MM.1S (cell line): Measurements from ENCODE around the gene PLXNA2.

Experiments used
- DNase-seq: peaks from one replicate; pipeline ENCODE4 v3.0.0-alpha.2; 2015
- H2AFZ ChIP-seq: fragments of 300-600 bp; sonication (generic); 2 replicates; pipeline ENCODE4 v1.6.0; 2016; ENCODE audit warnings: antibody characterized with exemption, low read length
- H3F3A ChIP-seq: fragments of 300-600 bp; sonication (generic); 2 replicates; pipeline ENCODE4 v1.6.1; 2016; ENCODE audit warnings: mild to moderate bottlenecking, antibody characterized with exemption, low read length, moderate library complexity, mixed read lengths; ENCODE audit not compliant: insufficient read depth
- H3K27ac ChIP-seq: fragments of 300-600 bp; sonication (generic); 2 replicates; pipeline ENCODE4 v1.5.1; 2016; ENCODE audit warnings: mild to moderate bottlenecking, low read length
- H3K27me3 ChIP-seq: fragments of 300-600 bp; sonication (generic); replicated peaks from 2 replicates; pipeline ENCODE4 v1.6.0; 2016; ENCODE audit warnings: low read length; ENCODE audit not compliant: insufficient read depth
- H3K36me3 ChIP-seq: fragments of 300-600 bp; sonication (generic); replicated peaks from 2 replicates; pipeline ENCODE4 v1.6.1; 2016; ENCODE audit warnings: mild to moderate bottlenecking, low read length, mixed read lengths; ENCODE audit not compliant: insufficient read depth
- H3K4me1 ChIP-seq: fragments of 300-600 bp; sonication (generic); 2 replicates; pipeline ENCODE4 v1.6.1; 2016; ENCODE audit warnings: low read length, mixed read lengths
- H3K4me2 ChIP-seq: fragments of 300-600 bp; sonication (generic); 2 replicates; pipeline ENCODE4 v1.6.0; 2016; ENCODE audit warnings: low read depth, low read length
- H3K4me3 ChIP-seq: fragments of 300-600 bp; sonication (generic); 2 replicates; pipeline ENCODE4 v1.5.1; 2016; ENCODE audit warnings: low read length, mixed read lengths
- H3K79me2 ChIP-seq: fragments of 300-600 bp; sonication (generic); 2 replicates; pipeline ENCODE4 v1.6.1; 2016; ENCODE audit warnings: mixed run types, low read length, mixed read lengths
- H3K9ac ChIP-seq: fragments of 300-600 bp; sonication (generic); 2 replicates; pipeline ENCODE4 v1.6.1; 2016; ENCODE audit warnings: low read length, mixed read lengths
- H3K9me2 ChIP-seq: fragments of 300-600 bp; sonication (generic); replicated peaks from 2 replicates; pipeline ENCODE4 v1.6.1; 2016; ENCODE audit warnings: mild to moderate bottlenecking, low read length, mixed read lengths; ENCODE audit not compliant: insufficient read depth
- H3K9me3 ChIP-seq: fragments of 300-600 bp; sonication (generic); replicated peaks from 2 replicates; pipeline ENCODE4 v1.6.1; 2016; ENCODE audit warnings: mild to moderate bottlenecking, low read length, mixed read lengths; ENCODE audit not compliant: insufficient read depth
- H4K20me1 ChIP-seq: fragments of 300-600 bp; sonication (generic); 2 replicates; pipeline ENCODE4 v1.6.1; 2016; ENCODE audit warnings: mild to moderate bottlenecking, low read length, moderate library complexity, mixed read lengths; ENCODE audit not compliant: insufficient read depth
- EZH2 ChIP-seq: fragments of 300-600 bp; sonication (generic); optimal IDR thresholded peaks from 2 replicates; pipeline ENCODE3; 2017; ENCODE audit warnings: low read depth, mild to moderate bottlenecking, antibody characterized with exemption, low read length, mixed read lengths
- EZH2phosphoT487 ChIP-seq: fragments of 300-600 bp; sonication (generic); IDR thresholded peaks from 2 replicates; pipeline ENCODE4 v1.6.1; 2018; ENCODE audit warnings: antibody characterized with exemption, low read length
- TF ChIP-seq, protein P1 (sequence below): fragments of 300-600 bp; sonication (generic); IDR thresholded peaks from 2 replicates; pipeline ENCODE4 v1.5.1; 2016; ENCODE audit warnings: antibody characterized with exemption, low read length, mixed read lengths

The PLXNA2 gene

DNA sequence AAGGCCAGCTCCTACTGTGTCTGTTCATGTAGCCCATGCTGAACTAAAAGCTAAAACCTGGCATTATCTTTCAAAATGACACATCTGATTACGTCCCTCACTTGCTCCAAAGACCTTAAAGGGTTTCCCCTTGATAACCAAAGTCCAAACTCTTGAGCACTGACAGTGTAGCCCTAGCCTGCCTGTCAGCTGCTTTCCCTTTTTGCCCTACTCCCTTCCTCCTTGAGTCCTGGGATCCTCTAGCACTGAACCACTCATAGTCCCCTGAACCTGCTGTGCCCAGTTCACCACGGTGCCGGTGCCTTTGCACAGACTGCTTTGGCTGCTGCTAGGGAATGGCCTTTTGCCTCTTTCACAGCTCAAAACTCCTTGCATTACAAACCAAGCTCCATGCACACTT lies 67.5 kb downstream of the PLXNA2 start:
- Histone ChIP-seq H3K4me3 (no peak overlapping the region), H3K27me3 (no peaks in the 10 kb centered on the region), H3K27ac (no peak overlapping the region), H4K20me1 (no peaks in the 10 kb centered on the region), H3K9me3 (no peaks in the 10 kb centered on the region), H3K79me2 (no peaks in the 10 kb centered on the region), H2AFZ (no peak overlapping the region), H3K4me1 (peaks cover 10% of the 10 kb centered on the region), H3K4me2 (no peak overlapping the region), H3K9me2 (no peaks in the 10 kb centered on the region), H3K9ac (no peak overlapping the region), H3K36me3 (no peaks in the 10 kb centered on the region), H3F3A (peaks cover 4% of the 10 kb centered on the region)
- TF ChIP-seq EZH2phosphoT487, result no peak
- TF ChIP-seq, protein P1, sequence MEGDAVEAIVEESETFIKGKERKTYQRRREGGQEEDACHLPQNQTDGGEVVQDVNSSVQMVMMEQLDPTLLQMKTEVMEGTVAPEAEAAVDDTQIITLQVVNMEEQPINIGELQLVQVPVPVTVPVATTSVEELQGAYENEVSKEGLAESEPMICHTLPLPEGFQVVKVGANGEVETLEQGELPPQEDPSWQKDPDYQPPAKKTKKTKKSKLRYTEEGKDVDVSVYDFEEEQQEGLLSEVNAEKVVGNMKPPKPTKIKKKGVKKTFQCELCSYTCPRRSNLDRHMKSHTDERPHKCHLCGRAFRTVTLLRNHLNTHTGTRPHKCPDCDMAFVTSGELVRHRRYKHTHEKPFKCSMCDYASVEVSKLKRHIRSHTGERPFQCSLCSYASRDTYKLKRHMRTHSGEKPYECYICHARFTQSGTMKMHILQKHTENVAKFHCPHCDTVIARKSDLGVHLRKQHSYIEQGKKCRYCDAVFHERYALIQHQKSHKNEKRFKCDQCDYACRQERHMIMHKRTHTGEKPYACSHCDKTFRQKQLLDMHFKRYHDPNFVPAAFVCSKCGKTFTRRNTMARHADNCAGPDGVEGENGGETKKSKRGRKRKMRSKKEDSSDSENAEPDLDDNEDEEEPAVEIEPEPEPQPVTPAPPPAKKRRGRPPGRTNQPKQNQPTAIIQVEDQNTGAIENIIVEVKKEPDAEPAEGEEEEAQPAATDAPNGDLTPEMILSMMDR, result no peak
- no peak for TF ChIP-seq EZH2
- no peak for DNase-seq

GRCh38 chr1:208175508-208175895 lies 68.7 kb downstream of the PLXNA2 start:
- Histone ChIP-seq H3K27me3 (no peaks in the 10 kb centered on the region), H3K9me3 (no peaks in the 10 kb centered on the region), H2AFZ (no peak overlapping the region), H3K4me3 (no peak overlapping the region), H3K79me2 (no peaks in the 10 kb centered on the region), H3K4me1 (peaks cover 10% of the 10 kb centered on the region), H3K9me2 (no peaks in the 10 kb centered on the region), H3K36me3 (no peaks in the 10 kb centered on the region), H3K4me2 (no peak overlapping the region), H3K9ac (no peak overlapping the region), H3K27ac (no peak overlapping the region), H3F3A (peaks cover 4% of the 10 kb centered on the region), H4K20me1 (no peaks in the 10 kb centered on the region)
- DNase-seq, result no peak
- no peak for TF ChIP-seq EZH2
- TF ChIP-seq, protein P1, result no peak
- no peak for TF ChIP-seq EZH2phosphoT487

DNA sequence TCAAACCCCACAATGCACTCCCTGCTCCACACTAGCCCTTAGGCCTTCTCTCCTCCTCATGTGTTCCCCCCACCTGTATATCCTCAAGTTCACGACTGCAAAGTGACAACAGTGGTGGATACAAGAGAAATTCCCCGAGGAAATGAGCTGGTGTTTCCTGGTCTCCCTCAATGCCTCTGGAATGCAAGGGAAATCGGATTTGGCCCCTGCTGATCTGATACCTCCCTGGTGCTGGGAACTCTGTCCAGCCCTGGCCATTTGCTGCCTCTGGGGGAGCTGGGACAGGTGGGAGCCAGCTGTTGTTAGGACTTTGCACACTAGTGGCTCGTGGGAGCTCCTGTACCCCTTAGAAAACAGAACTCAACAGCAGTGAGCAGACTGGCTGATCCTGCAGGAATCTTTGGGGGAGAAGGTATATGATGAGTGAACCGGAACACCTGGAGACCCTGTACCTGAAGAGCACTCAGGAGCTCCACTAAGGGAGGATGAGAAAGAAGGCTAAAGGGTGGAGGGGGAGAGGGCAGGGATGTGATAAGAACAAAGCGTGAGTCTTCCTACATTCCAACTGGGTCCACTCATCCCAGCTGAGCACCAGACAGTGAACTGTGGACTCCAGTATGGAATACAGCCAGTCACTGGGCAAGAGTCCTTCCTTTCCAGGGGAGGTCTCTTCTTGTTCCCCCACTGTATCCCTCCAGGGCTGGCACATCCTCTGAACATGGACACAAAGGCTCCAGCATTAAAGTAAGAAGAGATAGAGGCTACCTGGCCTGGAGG lies 69.3 kb downstream of the PLXNA2 start:
- Histone ChIP-seq H3K4me2 (no peak overlapping the region), H3K27me3 (no peaks in the 10 kb centered on the region), H3K79me2 (no peaks in the 10 kb centered on the region), H3K9me2 (no peaks in the 10 kb centered on the region), H3F3A (peaks cover 4% of the 10 kb centered on the region), H3K9me3 (no peaks in the 10 kb centered on the region), H3K4me1 (peaks cover 10% of the 10 kb centered on the region), H3K27ac (no peak overlapping the region), H3K9ac (no peak overlapping the region), H4K20me1 (no peaks in the 10 kb centered on the region), H3K36me3 (no peaks in the 10 kb centered on the region), H2AFZ (no peak overlapping the region), H3K4me3 (no peak overlapping the region)
- DNase-seq, result no peak
- no peak for TF ChIP-seq EZH2phosphoT487
- TF ChIP-seq EZH2, result no peak
- TF ChIP-seq, protein P1, result no peak
